Fibroblast of villous mesenchyme (primary cell): ENCODE results near the gene ASPA. TPM values are rescaled to one million over a fixed set of nuclear protein-coding genes. Genes with fewer than 3 reads are reported as not detected.

Experiments used
- DNase-seq: peaks from one replicate; pipeline ENCODE4 v3.0.0-alpha.2; 2010; ENCODE audit warnings: low read depth
- H3K4me3 ChIP-seq: 2 replicates; pipeline ENCODE4 v1.5.1; 2011; ENCODE audit warnings: low read depth, mild to moderate bottlenecking, low read length
- CTCF ChIP-seq: IDR thresholded peaks from 2 replicates; pipeline ENCODE4 v1.5.1; 2012; ENCODE audit warnings: low read depth, mild to moderate bottlenecking, low read length; ENCODE audit not compliant: insufficient read depth
- total RNA-seq: library from RNA; depleted of rRNA; stranded (reverse); fragments of >200 nt; gene quantifications from 2 replicates; pipeline ENCODE4 v1.2.3, GENCODE V29; 2012

ASPA gene
- total RNA-seq, 1 donor, result under 0.01 TPM

- no peak for DNase-seq
- H3K4me3 ChIP-seq, result no peak overlapping the region
- TF ChIP-seq CTCF, result no peak
These were observed 67.7 kb downstream of the ASPA start for GRCh38 chr17:3543453-3543852.

- no peak overlapping the region for H3K4me3 ChIP-seq
- no peak for TF ChIP-seq CTCF
- no peak for DNase-seq
These were observed 68.6 kb downstream of the ASPA start for GRCh38 chr17:3544365-3544764.

- no peak overlapping the region for H3K4me3 ChIP-seq
- no peak for TF ChIP-seq CTCF
- DNase-seq, result no peak
These were observed 69.4 kb downstream of the ASPA start for GRCh38 chr17:3545151-3545550.

- no peak for DNase-seq
- H3K4me3 ChIP-seq, result no peak overlapping the region
- no peak for TF ChIP-seq CTCF
These were observed 70.7 kb downstream of the ASPA start for GRCh38 chr17:3546521-3546920.

GRCh38 chr17:3546997-3547396 lies 71.2 kb downstream of the ASPA start:
- H3K4me3 ChIP-seq, result no peak overlapping the region
- TF ChIP-seq CTCF, result no peak
- no peak for DNase-seq

- no peak for DNase-seq
- H3K4me3 ChIP-seq, result no peak overlapping the region
- no peak for TF ChIP-seq CTCF
These were observed 71.8 kb downstream of the ASPA start for GRCh38 chr17:3547628-3548027.

GRCh38 chr17:3549610-3550162 lies 73.9 kb downstream of the ASPA start:
- no peak for TF ChIP-seq CTCF
- no peak overlapping the region for H3K4me3 ChIP-seq
- DNase-seq, result no peak
